Prostate gland (tissue), 2 donors: ENCODE data around the gene LZTS2.

Source experiments
- CTCF ChIP-seq, 4 experiments: fragments of 200-600 bp in 2 of 4; fragments of 450-650 bp in 2 of 4; sonication (generic) in 2 of 4; IDR thresholded peaks; 1 replicate in 3 of 4; 2 replicates in 1 of 4; pipeline ENCODE4 v1.5.1; 2016 to 2019; ENCODE audit warnings: antibody characterized with exemption in 4 of 4, mild to moderate bottlenecking in 2 of 4, moderate library complexity in 2 of 4
- POLR2AphosphoS5 ChIP-seq: sonication (generic); formaldehyde crosslinking; IDR thresholded peaks from one replicate; pipeline ENCODE4 v1.6.1; 2017; ENCODE audit warnings: antibody characterized with exemption

- TF ChIP-seq CTCF (IDR thresholded peaks at IDR 0.05) = no peak
- TF ChIP-seq POLR2AphosphoS5 = no peak
Observed at GRCh38 chr10:101038484-101038883, 38.9 kb downstream of the LZTS2 start.
